ENCODE data around the gene FBXO41.

FBXO41 gene

GRCh38 chr2:73235315-73236028 lies 48.8 kb downstream of the FBXO41 start:
- no peaks in the 10 kb centered on the region for H3K9me2 ChIP-seq (replicated peaks; ENCODE audit: control insufficient read depth, low read length)
- no peak for TF ChIP-seq EZH2phosphoT487 (IDR thresholded peaks at IDR 0.05; ENCODE audit: borderline replicate concordance, low read length)
- no peak for TF ChIP-seq CTCF (IDR thresholded peaks at IDR 0.05; ENCODE audit: low read depth, low read length, poor library complexity, severe bottlenecking)
- 0 out of 2 replicates have a peak overlapping the region, but pooled peaks have one; percentile 4 for H3K27ac ChIP-seq (ENCODE audit: low read depth, low read length)
- peak overlapping the region; percentile 95 for H3K4me3 ChIP-seq (ENCODE audit: low read length)
- H3K79me2 ChIP-seq (ENCODE audit: control insufficient read depth, low read length), result peaks cover 77% of the 10 kb centered on the region
- peaks cover 41% of the 10 kb centered on the region for H4K20me1 ChIP-seq (ENCODE audit: control insufficient read depth, insufficient read depth, low read depth, low read length)
- H3K4me2 ChIP-seq (ENCODE audit: low read length), result peak overlapping the region; percentile 99
- no peaks in the 10 kb centered on the region for H3K27me3 ChIP-seq (ENCODE audit: control insufficient read depth, low read length)
- H3K4me1 ChIP-seq (ENCODE audit: control insufficient read depth, low read length), result peaks cover 34% of the 10 kb centered on the region
- no peaks in the 10 kb centered on the region for H3F3A ChIP-seq (ENCODE audit: control insufficient read depth, insufficient read depth)
- H3K36me3 ChIP-seq (ENCODE audit: control insufficient read depth, low read length), result peaks cover 60% of the 10 kb centered on the region
- H3K9me3 ChIP-seq (ENCODE audit: control insufficient read depth, insufficient read depth, low read length), result no peaks in the 10 kb centered on the region

- peak; percentile 15 for TF ChIP-seq CTCF (IDR thresholded peaks at IDR 0.05; ENCODE audit: low read depth, low read length, poor library complexity, severe bottlenecking)
- TF ChIP-seq EZH2phosphoT487 (IDR thresholded peaks at IDR 0.05; ENCODE audit: borderline replicate concordance, low read length), result no peak
- H3F3A ChIP-seq (ENCODE audit: control insufficient read depth, insufficient read depth), result no peaks in the 10 kb centered on the region
- no peaks in the 10 kb centered on the region for H3K9me2 ChIP-seq (replicated peaks; ENCODE audit: control insufficient read depth, low read length)
- peaks cover 34% of the 10 kb centered on the region for H3K4me1 ChIP-seq (ENCODE audit: control insufficient read depth, low read length)
- no peaks in the 10 kb centered on the region for H3K27me3 ChIP-seq (ENCODE audit: control insufficient read depth, low read length)
- H3K4me2 ChIP-seq (ENCODE audit: low read length), result peak within 1 kb of the TSS; percentile 99
- peak within 1 kb of the TSS; percentile 95 for H3K4me3 ChIP-seq (ENCODE audit: low read length)
- H3K79me2 ChIP-seq (ENCODE audit: control insufficient read depth, low read length), result peaks cover 64% of the 10 kb centered on the region
- peaks cover 50% of the 10 kb centered on the region for H3K36me3 ChIP-seq (ENCODE audit: control insufficient read depth, low read length)
- peaks cover 33% of the 10 kb centered on the region for H4K20me1 ChIP-seq (ENCODE audit: control insufficient read depth, insufficient read depth, low read depth, low read length)
- no peaks in the 10 kb centered on the region for H3K9me3 ChIP-seq (ENCODE audit: control insufficient read depth, insufficient read depth, low read length)
- H3K27ac ChIP-seq (ENCODE audit: low read depth, low read length), result peak within 1 kb of the TSS; percentile 74
Observed at GRCh38 chr2:73233932-73234832, 50.1 kb downstream of the FBXO41 start, which contains the start of gene CCT7. Gene CCT7, plus strand, starts transcription at chr2:73234308. Its CDS starts 71 bp downstream, at chr2:73234379.

GRCh38 chr2:73233154-73233931 lies 50.9 kb downstream of the FBXO41 start, which contains the start of gene PRADC1:
Gene PRADC1, minus strand, starts transcription at chr2:73233239. Its CDS starts 79 bp downstream, at chr2:73233160.
- Histone ChIP-seq H3K9me2 (replicated peaks; ENCODE audit: control insufficient read depth, low read length) (no peaks in the 10 kb centered on the region), H3K9me3 (ENCODE audit: control insufficient read depth, insufficient read depth, low read length) (no peaks in the 10 kb centered on the region), H3F3A (ENCODE audit: control insufficient read depth, insufficient read depth) (no peaks in the 10 kb centered on the region), H4K20me1 (ENCODE audit: control insufficient read depth, insufficient read depth, low read depth, low read length) (peaks cover 32% of the 10 kb centered on the region), H3K79me2 (ENCODE audit: control insufficient read depth, low read length) (peaks cover 55% of the 10 kb centered on the region), H3K27me3 (ENCODE audit: control insufficient read depth, low read length) (no peaks in the 10 kb centered on the region), H3K4me1 (ENCODE audit: control insufficient read depth, low read length) (peaks cover 33% of the 10 kb centered on the region), H3K27ac (ENCODE audit: low read depth, low read length) (peak within 1 kb of the TSS; percentile 74), H3K4me3 (ENCODE audit: low read length) (peak within 1 kb of the TSS; percentile 95), H3K4me2 (ENCODE audit: low read length) (peak within 1 kb of the TSS; percentile 99), H3K36me3 (ENCODE audit: control insufficient read depth, low read length) (peaks cover 42% of the 10 kb centered on the region)
- TF ChIP-seq EZH2phosphoT487 (IDR thresholded peaks at IDR 0.05; ENCODE audit: borderline replicate concordance, low read length) (no peak), CTCF (IDR thresholded peaks at IDR 0.05; ENCODE audit: low read depth, low read length, poor library complexity, severe bottlenecking) (no peak)
